Dedifferentiated amniotic fluid mesenchymal stem cell (primary cell): ENCODE data around the gene TMEM190.
"Not testable (repeated sequence)": the region's sequence is repeated elsewhere in the genome, so short reads cannot be mapped to it uniquely, and the experiment has no call there.

Experiments used
- DNase-seq: peaks from one replicate; pipeline ENCODE4 v3.0.0-alpha.2; 2016; ENCODE audit errors: extremely low spot score

Gene TMEM190

DNA sequence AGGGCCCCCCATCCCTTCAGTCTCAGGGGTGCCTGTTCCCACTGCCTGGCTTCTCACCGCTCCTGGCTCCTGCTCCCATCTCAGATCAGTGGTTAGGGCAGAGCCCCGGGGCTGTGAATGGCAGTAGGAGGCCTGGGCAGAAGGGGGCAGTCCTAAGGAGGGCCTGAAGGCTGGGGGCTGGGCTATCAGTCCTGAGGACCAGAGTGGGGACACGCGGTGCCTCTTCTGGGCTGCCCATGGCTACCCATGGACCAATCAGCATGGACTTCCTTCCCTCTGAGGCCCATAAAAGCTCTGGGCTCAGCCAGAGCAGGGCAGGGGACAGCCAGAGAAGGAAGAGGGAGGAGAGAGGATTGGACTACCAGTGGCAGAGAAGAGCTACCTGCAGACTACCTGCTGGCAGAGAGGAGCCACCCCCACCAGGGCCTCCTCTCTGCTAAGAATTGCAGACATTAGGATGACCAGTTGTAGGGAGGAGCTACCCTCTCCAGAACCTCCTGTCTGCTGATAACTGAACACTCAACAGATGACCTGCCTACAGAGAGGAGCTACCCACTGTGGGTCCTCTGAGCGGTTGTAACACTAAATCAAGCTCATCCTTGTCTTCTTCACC, 43.1 kb downstream of the TMEM190 start:
- no peak for DNase-seq

GRCh38 chr19:55421281-55421680, 44.7 kb downstream of the TMEM190 start:
- DNase-seq: not testable (repeated sequence)

DNA sequence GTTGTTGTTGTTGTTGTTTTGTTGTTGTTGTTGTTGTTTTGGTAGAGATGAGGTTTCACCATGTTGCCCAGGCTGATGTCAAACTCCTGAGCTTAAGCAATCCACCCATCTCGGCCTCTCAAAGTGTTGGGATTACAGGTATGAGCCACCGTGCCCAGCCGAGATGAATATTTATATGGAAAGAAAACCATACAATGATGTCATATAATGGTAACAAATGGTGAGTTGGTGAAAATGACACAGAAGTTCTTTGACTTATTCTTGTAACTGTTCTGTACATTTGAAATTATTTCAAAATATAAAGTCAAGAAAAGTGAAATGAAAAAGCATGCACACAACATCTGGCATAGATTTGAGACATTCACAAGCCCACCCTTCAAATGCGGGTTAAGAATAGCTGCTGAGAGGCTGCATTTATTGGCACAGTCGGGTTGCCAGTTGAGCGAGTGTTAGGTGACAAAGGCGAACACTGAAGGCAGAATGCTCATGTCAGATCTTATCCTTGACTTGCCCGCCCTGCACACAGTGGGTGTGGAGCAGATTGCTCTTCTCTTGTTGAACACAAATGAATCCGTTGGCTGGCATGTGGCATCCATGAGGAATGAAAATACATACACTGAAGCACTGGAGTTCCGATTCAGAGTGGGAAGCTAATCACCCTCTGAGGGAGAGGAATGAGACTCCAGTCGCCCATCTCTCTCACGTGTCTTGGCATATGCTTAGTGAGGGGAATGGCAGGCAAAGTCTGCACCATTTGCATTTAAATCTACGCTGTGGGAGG, 46.8 kb downstream of the TMEM190 start:
- no peak for DNase-seq

DNA sequence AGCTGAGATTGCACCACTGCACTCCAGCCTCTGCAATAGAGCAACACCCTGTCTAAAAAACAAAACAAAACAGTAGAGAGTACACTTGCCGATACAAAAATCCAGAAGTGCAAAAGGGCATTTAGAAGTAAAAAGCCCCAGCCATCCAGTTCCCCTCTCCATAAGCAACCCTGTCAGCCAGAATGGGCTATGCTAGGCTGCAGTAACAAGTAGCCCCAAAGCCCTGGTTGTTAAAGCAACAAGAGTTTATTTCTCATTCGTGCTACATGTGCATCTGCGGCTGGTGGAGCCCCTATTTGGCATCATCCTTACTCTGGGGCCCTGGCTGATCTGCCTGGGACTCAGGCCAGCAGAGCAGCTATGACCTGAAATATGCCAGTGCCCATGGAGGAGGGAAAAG, 47.9 kb downstream of the TMEM190 start:
- no peak for DNase-seq

DNA sequence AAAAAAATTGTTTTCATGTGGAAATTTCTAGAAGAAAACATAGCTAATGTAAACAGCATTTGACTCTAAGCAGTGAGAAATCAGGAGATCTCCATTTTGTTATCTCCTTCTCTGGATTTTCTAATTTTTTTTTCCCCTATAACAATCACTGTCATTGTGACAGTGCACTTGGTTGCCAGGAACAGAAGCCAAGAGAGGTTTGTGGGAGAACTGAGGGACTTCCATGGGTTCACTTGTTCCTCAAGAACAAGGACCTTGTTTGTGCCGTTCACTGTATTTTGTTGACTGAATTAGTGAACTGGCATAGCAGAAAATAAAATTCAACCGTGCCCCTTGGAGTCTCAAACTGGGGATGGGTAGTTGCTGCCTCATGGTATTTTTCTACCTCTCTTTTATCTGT, 49.4 kb downstream of the TMEM190 start:
- DNase-seq: no peak
